Measurements from ENCODE around the gene WDR59.
A peak's percentile ranks its signal among the peaks of the same experiment; 100 is the strongest.
"Not testable (repeated sequence)": the region's sequence is repeated elsewhere in the genome, so short reads cannot be mapped to it uniquely, and the experiment has no call there.

WDR59 gene

DNA sequence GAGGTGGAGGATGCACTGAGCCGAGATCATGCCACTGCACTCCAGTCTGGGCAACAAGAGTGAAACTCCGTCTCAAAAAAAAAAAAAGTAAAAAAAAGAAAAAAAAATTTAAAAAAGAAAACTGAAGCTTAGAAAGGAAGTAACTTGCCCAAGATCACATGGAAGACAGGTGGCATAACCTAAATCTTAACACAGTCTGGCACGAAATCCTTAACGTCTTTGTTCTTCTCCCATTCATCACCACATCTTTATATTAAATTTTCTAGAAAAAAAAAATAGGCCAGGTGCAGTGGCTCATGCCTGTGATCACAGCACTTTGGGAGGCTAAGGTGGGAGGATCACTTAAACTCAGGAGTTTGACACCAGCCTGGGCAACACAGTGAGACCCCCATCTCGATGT, 9.3 kb downstream of the WDR59 start:
- no peak for DNase-seq (ENCODE audit: low spot score)

DNA sequence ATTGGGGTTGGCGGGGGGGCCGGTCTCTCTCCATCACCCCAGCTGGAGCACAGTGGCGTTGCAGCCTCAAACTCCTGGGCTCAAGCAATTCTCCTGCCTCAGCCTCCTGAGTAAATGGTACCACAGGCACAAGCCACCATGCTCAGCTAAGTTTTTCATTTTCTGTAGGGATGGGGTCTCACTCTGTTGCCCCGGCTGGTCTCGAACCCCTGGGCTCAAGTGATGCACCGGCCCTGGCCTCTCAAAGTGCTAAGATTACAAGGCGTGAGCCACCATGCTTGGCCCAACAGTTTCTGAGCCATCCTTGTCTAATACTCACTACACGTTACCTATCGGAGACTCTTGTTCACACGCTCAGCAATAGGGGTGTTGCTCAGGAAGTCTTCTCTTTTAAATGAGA, 11.6 kb downstream of the WDR59 start:
- DNase-seq (ENCODE audit: low spot score), result no peak

DNA sequence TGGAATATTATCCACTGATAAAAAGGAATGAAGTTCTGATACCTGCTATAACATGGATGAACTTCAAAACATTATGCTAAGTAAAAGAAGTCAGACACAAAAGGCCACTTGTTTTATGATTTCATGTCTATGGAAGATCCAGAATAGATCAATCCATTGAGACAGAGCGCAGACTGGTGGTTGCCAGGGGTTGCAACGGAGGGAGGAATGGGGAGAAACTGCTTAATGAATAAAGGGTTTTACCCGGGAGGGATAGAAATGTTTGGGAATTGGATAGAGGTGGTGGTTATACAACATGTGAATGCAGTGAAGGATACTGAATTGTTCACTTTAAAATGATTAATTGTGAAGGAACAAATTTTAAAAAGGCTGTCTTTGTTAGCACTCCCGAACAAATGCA, 30.2 kb downstream of the WDR59 start:
- peak; percentile 45 for DNase-seq (ENCODE audit: low spot score)

DNA sequence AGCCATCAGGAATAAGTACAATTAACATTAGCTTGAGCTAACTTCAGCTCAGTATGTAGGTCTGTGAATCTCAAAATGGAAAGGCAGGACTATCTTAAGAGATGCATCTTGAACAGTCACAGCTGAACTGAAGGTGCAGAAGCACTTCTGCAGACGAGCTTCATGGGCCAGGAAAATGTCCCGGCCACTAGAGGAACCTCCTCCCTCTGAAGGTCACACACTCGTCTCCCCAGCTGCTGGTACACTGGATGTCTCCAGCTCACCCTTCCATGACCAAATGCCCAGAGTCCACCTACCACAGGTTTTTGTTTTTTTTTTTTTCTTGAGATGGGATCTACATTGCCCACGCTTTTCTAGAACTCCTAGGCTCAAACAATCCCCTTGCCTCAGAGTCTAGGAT, 33.2 kb downstream of the WDR59 start:
- no peak for DNase-seq (ENCODE audit: low spot score)

DNA sequence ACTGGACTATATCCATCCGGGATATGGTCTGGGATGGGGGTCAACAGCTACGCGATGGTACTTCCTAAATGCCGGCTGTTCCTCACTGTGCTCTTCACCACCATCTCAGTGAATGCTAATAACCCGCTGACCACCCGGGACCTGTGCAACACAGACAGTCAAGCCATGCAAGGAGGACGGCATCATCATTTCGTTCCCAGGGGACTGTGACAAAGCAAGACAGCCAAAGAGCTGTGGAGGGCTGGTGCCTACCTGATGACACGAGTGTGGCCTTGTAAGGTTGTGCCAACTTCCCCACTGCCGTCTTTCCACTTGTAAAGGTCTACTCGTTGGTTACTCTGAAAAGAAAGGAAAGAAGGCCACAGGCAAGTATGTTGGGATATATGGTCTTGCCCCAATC, 33.7 kb downstream of the WDR59 start:
- no peak for DNase-seq (ENCODE audit: low spot score)

DNA sequence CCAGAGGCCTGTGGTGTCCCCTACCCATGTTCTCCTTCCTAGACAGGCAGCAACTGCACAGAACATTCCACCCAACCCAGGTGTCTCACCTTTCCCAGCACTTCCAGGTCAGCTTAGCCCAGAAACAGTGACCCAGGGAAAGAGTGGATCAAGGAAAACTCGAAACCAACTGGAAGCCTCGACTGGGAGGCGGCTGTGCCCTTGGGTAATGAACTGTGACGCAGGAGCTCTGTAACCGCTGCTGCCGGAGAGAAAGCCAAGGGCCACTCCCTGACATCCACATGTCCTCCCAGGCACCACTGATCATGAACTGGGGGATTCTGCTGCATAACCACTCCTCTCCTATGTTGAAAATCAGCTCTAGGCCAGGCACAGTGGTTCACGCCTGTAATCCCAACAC, 34.4 kb downstream of the WDR59 start:
- DNase-seq (ENCODE audit: low spot score), result no peak

DNA sequence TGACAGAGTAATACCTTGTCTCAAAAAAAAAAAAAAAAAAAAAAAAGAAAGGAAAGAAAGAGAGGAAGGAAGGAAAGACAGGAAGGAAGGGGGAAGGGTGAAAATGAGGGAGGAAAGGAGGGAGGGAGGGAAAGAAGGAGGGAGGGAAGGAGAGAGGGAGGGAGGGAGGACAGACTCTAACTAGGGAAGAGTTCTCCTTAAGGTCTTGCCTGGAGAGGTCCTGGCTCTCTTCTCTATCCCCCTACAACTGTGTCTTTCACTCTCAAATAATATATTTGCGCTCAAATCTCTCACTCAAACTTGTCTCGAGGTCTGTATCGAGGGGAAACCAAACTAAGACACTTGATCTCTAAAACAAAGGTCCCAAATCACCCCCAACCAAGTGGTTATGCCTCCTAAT, 35.6 kb downstream of the WDR59 start:
- DNase-seq (ENCODE audit: low spot score), result no peak

DNA sequence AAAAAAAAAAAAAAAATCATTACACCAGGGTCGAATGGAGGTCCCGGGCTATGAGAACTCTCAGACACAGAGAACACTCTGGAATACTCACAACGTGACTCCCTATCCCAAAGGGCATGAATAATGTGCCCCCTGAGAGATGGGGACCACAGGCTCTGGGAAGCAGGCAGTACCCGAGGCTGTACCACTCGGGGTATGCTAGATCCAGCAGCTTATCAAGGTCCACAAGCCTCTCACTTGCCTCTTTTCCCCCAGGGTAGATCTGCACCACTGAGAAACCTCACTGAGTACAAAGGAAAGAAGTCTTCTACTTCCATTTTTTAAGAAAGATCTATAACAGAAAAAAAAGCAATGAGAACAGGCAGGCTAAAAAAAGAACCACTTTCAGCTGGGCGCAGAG, 40.5 kb downstream of the WDR59 start:
- no peak for DNase-seq (ENCODE audit: low spot score)

DNA sequence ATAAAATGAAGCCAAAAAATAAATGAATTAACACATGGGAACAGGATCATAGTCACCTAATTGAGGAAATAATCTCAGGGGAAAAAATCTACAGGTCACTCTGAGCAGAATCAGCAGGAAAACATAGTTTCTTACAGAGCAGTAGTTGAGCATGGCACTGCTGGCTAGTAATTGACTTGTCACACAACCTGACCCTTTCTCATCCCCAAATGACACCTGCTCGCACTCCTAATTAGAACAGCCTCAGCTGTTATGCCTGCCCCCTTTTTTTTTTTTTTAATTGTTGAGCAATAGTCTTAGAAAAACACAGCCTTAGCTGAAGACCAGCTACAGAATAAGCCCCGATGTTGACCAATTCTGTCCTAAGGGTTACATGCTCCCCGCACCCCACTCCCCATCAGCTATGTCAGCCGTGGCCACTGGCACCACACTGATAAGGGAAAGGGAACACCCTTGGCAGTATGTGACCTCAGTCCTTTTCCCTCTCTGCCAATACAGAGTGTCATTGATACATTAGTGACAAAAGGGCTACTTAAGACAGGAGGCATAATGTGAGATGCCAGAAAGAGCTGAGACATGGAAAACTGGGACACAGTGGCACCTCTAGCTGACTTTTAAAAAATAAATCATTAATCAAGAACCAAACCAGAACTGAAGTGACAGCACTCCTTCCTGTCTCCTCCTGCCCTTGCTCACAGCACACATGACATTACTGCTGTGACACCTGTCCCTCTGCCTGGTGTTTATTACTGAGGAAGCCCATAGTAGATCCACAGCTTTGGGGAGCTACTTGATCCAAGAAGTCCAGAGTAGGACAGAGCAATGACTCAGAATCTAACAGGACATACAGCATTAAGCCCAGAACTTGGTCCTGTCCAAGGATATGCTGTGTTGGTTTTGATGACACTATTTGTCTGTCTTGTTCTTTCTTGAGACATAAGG, 41.7 kb downstream of the WDR59 start:
- DNase-seq (ENCODE audit: low spot score), result no peak

DNA sequence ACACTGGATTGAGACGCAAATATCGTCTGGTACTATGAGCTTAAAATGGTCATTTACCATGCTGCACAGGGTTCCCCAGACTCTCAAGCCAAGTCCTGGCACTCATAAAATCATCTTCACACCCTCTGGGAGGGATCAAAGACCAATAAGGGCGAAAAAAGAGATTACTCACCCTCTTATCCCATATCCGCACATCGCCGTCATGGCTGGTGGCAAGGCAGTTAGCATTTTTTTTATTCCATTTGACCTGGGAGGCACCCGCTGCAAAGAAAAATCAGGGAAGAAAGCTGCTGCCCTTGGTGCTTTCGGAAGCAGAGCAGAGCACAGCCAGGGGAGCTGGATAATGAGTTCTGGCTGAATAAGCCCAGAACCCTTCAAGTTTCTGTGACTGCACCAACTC, 42.4 kb downstream of the WDR59 start:
- peak; percentile 7 for DNase-seq (ENCODE audit: low spot score)

DNA sequence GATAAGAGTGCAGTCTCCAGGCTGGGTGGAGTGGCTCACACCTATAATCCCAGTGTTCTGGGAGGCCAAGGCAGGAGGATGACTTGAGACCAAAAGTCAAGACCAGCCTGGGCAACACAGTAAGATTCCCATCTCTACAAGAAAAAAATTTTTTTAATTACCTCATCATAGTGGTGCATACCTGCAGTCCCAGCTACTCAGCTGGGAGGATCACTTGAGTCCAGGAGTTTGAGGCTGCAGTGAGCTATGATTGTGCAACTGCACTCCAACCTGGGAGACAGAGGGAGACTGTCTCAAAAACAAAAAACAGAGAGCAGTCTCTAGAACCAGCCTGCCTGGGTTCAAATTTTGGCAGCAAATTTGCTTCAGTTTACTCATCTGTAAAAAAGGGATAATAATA, 45.2 kb downstream of the WDR59 start:
- DNase-seq (ENCODE audit: low spot score), result no peak

DNA sequence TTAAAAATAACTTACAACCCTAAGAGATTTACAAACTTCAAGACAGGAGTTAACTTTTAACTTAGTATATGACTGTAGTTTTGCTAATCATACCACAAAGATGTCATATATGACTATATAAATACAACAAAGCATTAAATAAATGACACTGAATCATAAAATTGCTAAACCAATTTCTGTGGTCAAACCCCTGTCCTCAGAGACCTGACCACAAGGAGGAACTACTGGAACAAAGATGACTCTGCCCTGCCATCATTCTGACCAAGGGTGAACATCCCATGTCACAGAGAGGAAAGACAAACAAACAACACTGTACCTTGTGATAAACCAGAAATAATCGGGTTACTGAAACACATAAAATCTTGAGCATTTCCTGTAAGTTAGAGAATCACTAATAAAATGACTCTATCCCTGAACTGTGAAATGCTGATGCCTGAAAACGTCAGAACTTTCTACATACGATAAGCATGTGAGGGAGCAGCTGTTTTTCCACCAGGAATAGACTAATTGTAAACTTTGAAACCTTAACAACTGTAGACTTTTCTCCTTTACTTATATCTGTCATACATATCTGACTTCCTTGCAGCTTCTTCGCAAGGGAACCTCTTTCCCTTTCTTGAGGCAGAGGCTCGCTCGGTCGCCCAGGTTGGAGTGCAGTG, 47.9 kb downstream of the WDR59 start:
- DNase-seq (ENCODE audit: low spot score), result no peak

DNA sequence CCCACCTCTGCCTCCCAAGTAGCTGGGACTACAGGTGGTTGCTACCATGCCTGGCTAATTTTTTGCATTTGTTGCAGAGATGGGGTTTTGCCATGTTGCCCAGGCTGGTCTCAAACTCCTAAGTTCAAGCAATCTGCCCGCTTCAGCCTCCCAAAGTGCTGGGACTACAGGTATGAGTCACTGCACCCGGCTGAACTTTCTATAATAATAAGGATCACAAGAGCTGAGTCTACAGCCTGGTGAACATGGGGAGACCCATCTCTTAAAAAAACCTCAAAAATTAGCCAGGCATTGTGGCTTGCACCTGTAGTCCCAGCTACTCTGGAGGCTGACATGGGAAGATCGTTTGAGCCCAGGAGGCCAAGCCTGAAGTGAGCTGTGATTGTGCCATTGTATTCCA, 53.5 kb downstream of the WDR59 start:
- no peak for DNase-seq (ENCODE audit: low spot score)

DNA sequence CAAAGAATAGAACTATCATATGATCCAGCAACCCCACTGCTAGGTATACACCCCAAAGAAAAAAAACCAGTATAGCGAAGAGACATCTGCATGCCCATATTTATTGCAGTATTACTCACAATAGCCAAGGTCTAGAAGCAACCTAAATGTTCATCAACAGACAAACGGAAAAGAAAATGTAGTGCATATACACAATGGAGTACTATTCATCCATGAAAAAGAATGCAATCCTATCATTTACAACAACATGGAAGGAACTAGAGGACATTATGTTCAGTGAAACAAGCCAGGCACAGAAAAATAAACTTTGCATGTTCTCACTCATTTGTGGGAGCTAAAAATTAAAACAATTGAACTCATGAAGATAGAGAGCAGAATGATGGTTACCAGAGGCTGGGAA, 55.3 kb downstream of the WDR59 start:
- DNase-seq (ENCODE audit: low spot score), result no peak

DNA sequence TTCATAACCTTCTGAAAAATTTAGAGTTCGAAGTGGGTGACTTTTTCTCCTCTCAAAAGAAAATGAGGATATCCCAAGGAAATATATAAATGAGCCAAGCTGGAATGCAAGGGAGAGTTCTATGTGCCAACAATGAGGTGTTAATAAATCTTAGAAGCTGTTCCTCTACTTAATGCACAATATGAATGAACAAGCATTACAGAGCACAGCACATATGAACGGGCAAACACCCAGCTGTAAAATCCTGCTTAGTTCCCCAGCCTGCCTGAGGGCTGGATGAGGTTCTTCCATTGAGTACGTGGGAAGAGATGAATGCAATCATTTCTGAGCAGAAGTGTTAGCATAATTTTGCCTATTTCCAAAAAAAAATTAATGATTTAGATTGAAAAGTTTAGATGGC, 58.1 kb downstream of the WDR59 start:
- DNase-seq (ENCODE audit: low spot score), result no peak

DNA sequence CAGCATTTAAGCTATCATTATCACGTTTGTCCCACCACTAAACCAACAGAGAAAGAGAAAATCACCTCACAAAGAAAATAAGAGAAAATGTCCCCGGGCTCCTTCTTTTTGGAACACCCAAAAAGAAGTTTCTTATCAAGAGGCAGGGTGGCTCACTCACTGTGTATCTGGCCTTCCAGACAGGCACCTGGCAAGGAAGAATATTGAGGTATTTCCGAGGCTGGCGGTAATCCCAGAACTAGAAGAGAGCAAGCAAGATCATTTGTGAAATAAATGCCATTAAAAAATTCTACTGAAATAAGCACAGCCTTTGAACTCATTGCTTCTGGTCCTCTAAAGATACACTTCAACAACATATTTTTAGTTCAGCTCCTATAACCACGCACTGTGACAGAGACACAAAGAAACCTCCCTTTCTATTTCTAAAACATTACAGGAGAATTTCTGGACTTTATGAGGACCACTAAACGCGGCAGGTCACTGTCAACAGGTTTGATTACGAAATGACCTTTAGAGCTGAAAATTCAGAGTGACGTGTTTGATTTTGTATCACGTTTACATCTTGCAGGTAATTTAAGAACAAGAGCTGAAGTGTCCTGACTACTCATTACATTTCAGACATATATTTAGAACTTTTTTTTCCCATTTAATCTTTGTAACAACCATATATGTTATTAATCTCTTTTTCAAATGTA, 61.0 kb downstream of the WDR59 start:
- no peak for DNase-seq (ENCODE audit: low spot score)

DNA sequence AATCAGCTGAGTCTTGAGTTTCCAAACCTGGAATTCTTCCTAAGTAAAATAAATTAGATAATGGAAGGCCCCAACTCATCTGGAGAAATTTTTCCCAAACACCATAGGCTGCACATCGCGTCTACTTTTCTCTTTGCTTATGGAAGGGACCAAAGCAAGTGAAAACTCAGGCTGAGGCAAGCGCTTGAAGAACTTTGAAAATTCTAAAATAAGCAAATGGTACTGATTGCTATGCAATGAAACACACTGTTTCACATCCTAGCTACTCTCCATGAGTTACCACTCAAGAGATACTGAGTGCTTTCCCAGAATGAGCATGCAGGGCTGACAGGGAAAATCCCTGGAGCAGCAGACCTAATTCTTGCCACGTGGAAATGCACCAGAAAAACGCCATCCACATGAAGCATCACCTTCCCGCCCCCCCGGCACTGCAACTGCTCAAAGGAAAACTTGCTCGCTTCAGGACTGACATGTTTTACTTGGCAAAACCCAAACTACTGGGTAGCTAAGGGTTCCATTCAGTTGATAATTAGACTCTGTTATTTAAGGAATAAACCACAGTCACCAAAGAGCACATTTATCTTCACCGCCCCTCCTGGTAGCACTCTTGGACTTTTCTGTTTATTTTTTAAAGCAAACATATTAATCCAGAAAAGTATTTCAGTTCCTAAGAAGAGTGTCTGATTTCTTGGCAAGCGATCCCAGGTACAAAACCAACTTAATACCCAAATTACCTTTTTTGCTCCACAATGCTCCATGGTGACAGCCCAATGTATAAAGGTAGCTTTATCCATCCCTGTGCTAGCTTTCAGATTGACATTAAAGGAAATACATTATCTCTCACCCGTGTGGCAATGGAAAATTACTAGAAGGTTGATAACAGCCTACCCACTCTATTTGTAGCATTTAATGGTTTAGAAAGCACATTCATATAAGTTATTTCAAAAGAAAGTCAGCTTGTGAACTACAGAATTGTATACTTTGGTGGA, 62.5 kb downstream of the WDR59 start:
- no peak for DNase-seq (ENCODE audit: low spot score)

DNA sequence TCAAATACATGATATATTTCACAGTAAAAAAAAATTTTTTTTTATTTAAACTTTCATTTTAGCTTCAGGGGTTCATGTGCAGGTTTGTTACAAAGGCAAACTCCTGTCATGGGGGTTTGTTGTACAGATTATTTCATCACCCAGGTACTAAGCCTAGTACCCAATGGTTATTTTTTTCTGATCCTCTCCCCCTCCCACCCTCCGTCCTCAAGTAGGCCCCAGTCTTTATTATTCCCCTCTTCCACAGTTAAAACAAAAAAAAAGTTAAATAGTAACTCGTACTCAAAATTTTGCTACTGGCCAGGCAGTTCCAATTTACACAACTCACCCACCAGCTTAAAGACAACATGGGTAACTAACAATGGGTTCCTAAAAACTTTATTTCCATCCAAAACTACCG, 63.9 kb downstream of the WDR59 start:
- DNase-seq (ENCODE audit: low spot score), result no peak

DNA sequence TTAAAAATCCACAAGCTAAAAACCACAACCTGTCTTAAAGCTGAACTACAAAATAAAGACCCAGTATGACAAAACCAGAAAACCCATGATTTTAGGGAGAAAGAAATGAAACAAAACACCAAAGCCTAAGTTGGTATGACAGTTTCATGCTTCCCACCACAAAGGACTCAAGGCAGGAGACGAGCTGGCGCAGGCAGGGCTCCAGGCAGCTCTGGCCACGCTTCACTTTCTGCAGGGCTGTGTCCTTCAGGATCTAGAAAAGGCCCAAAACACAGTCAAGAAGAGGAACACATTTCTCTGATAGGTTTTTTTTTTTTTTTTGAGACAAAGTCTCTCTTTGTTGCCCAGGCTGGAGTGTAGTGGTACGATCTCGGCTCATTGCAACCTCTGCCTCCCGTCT, 75.3 kb downstream of the WDR59 start:
- DNase-seq (ENCODE audit: low spot score), result no peak

DNA sequence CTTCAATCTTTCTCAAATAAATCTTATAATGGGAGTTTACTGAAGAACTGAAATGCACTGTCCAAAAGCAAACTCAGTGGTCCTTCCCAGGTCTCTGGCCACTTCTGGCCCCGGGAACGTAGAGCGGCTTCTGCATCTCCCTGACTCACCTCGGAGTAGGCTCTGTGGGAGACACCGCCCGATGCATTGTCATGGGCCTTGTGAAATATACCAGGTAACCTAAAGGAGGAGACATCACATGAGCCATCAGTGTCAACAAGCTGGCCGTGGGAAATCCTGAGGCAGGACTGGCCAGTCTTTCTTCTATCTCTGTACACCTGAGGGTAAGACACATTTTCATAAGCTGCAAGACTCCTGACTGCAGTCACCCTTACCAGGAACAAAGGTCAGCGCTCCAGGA, 76.2 kb downstream of the WDR59 start:
- DNase-seq (ENCODE audit: low spot score), result not testable (repeated sequence)

DNA sequence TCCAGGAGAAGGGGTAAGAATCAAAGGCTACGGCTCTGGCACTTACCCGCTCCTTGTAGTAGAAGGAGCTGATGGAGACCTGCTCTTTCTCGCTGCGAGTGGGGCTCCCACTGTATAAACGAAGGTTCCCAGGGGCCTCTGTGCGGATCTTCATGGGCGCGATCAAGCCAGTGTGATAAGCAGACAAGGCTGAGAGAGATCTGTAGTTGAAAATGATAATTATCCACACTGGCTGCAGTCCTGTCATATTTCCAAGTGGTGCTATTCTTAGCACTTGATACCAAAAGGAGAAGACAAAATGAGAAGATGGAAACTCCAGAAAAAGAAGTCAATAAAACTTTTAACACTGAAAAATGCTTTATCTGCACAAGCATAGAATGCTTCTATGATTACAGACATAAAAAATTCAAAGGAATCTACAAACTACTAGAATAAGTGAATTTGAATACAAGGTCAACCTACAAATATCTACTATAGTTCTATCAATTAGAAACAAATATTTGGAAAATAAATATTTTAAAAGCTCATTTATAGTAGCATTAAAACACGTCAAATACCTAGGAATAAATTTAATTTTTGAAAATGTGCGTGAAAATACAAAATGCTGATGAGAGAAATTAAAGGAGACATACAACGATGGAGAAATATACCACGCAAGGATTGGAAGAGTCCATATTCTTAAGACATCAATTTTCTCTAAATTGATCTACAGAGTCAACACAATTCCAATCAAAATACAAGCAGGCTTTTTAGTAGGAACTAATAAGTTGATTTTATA, 80.8 kb downstream of the WDR59 start:
- DNase-seq (ENCODE audit: low spot score), result no peak
